Stimulated activated naive CD4-positive, alpha-beta T cell (primary cell): ENCODE data around the gene MCC.

Source experiments
- DNase-seq, 6 experiments: peaks; one replicate each; lab custom pipeline; 2025; lab: John Stamatoyannopoulos, UW

The MCC gene

GRCh38 chr5:113199122-113199905 lies 288.9 kb downstream of the MCC start:
- no peak for DNase-seq

- no peak for DNase-seq
Observed at GRCh38 chr5:113197456-113198200, 290.6 kb downstream of the MCC start.

- DNase-seq = no peak
Observed at GRCh38 chr5:113195771-113196170, 292.5 kb downstream of the MCC start.

GRCh38 chr5:113195251-113195650 lies 293.0 kb downstream of the MCC start:
- no peak for DNase-seq

- DNase-seq = no peak
Observed at GRCh38 chr5:113194591-113194990, 293.7 kb downstream of the MCC start.

GRCh38 chr5:113194125-113194524 lies 294.1 kb downstream of the MCC start:
- DNase-seq = no peak

- DNase-seq = no peak
Observed at GRCh38 chr5:113193311-113193978, 294.8 kb downstream of the MCC start.

- DNase-seq = no peak
Observed at GRCh38 chr5:113192541-113192940, 295.7 kb downstream of the MCC start.

GRCh38 chr5:113190347-113190746 lies 297.9 kb downstream of the MCC start:
- no peak for DNase-seq

- DNase-seq = no peak
Observed at GRCh38 chr5:113189291-113189690, 299.0 kb downstream of the MCC start.

- no peak for DNase-seq
Observed at GRCh38 chr5:113188436-113188835, 299.8 kb downstream of the MCC start.

- DNase-seq = no peak
Observed at GRCh38 chr5:113187906-113188305, 300.3 kb downstream of the MCC start.

GRCh38 chr5:113186061-113186460 lies 302.2 kb downstream of the MCC start:
- no peak for DNase-seq

GRCh38 chr5:113183694-113184093 lies 304.6 kb downstream of the MCC start:
- DNase-seq = no peak

- no peak for DNase-seq
Observed at GRCh38 chr5:113182658-113183344, 305.5 kb downstream of the MCC start.

GRCh38 chr5:113181853-113182490 lies 306.3 kb downstream of the MCC start:
- DNase-seq = peak in 1 of 6 experiments; percentile 1

GRCh38 chr5:113181409-113181808 lies 306.8 kb downstream of the MCC start:
- DNase-seq = no peak

- DNase-seq = no peak
Observed at GRCh38 chr5:113179156-113179555, 309.1 kb downstream of the MCC start.

GRCh38 chr5:113178073-113178779 lies 310.0 kb downstream of the MCC start:
- no peak for DNase-seq

GRCh38 chr5:113177225-113177624 lies 311.0 kb downstream of the MCC start:
- no peak for DNase-seq

GRCh38 chr5:113176734-113177133 lies 311.5 kb downstream of the MCC start:
- no peak for DNase-seq
